A549 (cell line): Measurements from ENCODE around the gene CCDC124.

ENCODE experiments used
- BHLHE40 ChIP-seq: IDR thresholded peaks from 2 replicates; pipeline ENCODE4 v1.6.1; 2012; ENCODE audit warnings: low read depth, low read length, inconsistent platforms
- CBX2 ChIP-seq: fragments of 200-600 bp; sonication (generic); IDR thresholded peaks from 2 replicates; pipeline ENCODE4 v1.6.1; 2016; ENCODE audit warnings: low read depth, mild to moderate bottlenecking, borderline replicate concordance
- POLR2A ChIP-seq: IDR thresholded peaks from 2 replicates; pipeline ENCODE4 v1.6.1; 2012; ENCODE audit warnings: mild to moderate bottlenecking, low read length
- POLR2AphosphoS2 ChIP-seq: conservative IDR thresholded peaks from 2 replicates; pipeline ENCODE4 v1.6.1; 2012; ENCODE audit warnings: low read length, improper control_type of control experiment, inconsistent platforms
- SREBF2 ChIP-seq: fragments of 450-650 bp; IDR thresholded peaks from 2 replicates; pipeline ENCODE4 v1.6.1; 2014; ENCODE audit warnings: mild to moderate bottlenecking, moderate library complexity
- ZSCAN20 ChIP-seq: fragments of 250-450 bp; sonication (Bioruptor Pico); IDR thresholded peaks from 2 replicates; pipeline ENCODE4 v1.8.0; 2022; ENCODE audit warnings: mild to moderate bottlenecking, moderate library complexity
- TF ChIP-seq, protein P1 (sequence below): fragments of >200 bp; sonication (Bioruptor Twin); formaldehyde crosslinking; IDR thresholded peaks from 3 replicates; pipeline ENCODE4 v1.5.1; 2016
- TF ChIP-seq, protein P2 (sequence below): IDR thresholded peaks from 2 replicates; pipeline ENCODE4 v1.6.1; 2012
- TF ChIP-seq, protein P3 (sequence below): fragments of 450-650 bp; IDR thresholded peaks from 2 replicates; pipeline ENCODE4 v1.6.1; 2014; ENCODE audit warnings: antibody characterized with exemption

DNA sequence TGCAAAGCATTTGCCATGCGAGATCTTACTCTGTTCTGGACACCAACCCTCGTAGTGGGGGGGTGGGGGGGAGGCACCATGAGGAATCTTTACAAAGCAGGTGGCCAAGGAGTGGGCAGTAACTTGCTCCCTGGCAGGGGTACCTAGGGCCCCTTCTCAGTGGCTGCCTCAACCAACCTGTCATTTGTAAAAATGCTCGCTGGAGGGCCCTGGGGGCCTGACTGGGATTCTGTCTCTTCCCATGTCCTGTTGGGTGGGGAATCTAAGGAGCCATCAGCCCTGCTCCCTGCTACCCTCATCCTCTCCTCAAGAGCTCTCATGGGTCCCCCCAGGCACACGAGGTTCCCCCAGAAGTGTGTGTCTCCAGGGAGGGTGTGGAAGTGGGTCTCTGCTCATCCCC, 35.5 kb downstream of the CCDC124 start:
- TF ChIP-seq, protein P1, sequence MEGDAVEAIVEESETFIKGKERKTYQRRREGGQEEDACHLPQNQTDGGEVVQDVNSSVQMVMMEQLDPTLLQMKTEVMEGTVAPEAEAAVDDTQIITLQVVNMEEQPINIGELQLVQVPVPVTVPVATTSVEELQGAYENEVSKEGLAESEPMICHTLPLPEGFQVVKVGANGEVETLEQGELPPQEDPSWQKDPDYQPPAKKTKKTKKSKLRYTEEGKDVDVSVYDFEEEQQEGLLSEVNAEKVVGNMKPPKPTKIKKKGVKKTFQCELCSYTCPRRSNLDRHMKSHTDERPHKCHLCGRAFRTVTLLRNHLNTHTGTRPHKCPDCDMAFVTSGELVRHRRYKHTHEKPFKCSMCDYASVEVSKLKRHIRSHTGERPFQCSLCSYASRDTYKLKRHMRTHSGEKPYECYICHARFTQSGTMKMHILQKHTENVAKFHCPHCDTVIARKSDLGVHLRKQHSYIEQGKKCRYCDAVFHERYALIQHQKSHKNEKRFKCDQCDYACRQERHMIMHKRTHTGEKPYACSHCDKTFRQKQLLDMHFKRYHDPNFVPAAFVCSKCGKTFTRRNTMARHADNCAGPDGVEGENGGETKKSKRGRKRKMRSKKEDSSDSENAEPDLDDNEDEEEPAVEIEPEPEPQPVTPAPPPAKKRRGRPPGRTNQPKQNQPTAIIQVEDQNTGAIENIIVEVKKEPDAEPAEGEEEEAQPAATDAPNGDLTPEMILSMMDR, result no peak
- TF ChIP-seq, protein P2, sequence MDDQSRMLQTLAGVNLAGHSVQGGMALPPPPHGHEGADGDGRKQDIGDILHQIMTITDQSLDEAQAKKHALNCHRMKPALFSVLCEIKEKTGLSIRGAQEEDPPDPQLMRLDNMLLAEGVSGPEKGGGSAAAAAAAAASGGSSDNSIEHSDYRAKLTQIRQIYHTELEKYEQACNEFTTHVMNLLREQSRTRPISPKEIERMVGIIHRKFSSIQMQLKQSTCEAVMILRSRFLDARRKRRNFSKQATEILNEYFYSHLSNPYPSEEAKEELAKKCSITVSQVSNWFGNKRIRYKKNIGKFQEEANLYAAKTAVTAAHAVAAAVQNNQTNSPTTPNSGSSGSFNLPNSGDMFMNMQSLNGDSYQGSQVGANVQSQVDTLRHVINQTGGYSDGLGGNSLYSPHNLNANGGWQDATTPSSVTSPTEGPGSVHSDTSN, result no peak
- TF ChIP-seq POLR2AphosphoS2 (no peak), CBX2 (no peak), SREBF2 (no peak), POLR2A (no peak), ZSCAN20 (CRISPR knock-in tag) (no peak), BHLHE40 (no peak)
- TF ChIP-seq, protein P3, sequence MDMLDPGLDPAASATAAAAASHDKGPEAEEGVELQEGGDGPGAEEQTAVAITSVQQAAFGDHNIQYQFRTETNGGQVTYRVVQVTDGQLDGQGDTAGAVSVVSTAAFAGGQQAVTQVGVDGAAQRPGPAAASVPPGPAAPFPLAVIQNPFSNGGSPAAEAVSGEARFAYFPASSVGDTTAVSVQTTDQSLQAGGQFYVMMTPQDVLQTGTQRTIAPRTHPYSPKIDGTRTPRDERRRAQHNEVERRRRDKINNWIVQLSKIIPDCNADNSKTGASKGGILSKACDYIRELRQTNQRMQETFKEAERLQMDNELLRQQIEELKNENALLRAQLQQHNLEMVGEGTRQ, result no peak
